Ovary (tissue), 9 donors: ENCODE results near the gene SUCO. TPM values are rescaled to one million over a fixed set of nuclear protein-coding genes. Genes with fewer than 3 reads are reported as not detected.
"Not testable (repeated sequence)": the region's sequence is repeated elsewhere in the genome, so short reads cannot be mapped to it uniquely, and the experiment has no call there.

Experiments
- DNase-seq, 5 donors: peaks; one replicate each; pipeline ENCODE4 v3.0.0-alpha.2; 2019 to 2020
- H3K27ac ChIP-seq, 2 donors: fragments of 200-600 bp; one replicate each; pipeline versions ENCODE4 v1.5.1 to v1.8.0; 2019 to 2022
- H3K27me3 ChIP-seq: fragments of 200-600 bp; one replicate; pipeline ENCODE4 v1.8.0; 2022
- H3K36me3 ChIP-seq: fragments of 200-600 bp; sonication (generic); one replicate; pipeline ENCODE4 v1.5.1; 2019
- H3K4me1 ChIP-seq: one replicate; pipeline ENCODE4 v1.8.1; 2013; ENCODE audit warnings: mild to moderate bottlenecking, moderate library complexity; ENCODE audit not compliant: insufficient read depth
- H3K4me3 ChIP-seq: fragments of 200-600 bp; sonication (generic); one replicate; pipeline ENCODE4 v1.5.1; 2017
- H3K9me3 ChIP-seq, 2 donors: fragments of 200-600 bp in 1 of 2; sonication (generic) in 1 of 2; one replicate each; pipeline versions ENCODE4 v1.5.1 to v1.8.1; 2013 to 2019; ENCODE audit warnings: mild to moderate bottlenecking in 1 of 2, moderate library complexity in 1 of 2
- CTCF ChIP-seq, 3 donors: fragments of 450-650 bp in 2 of 3; fragments of 200-600 bp in 1 of 3; IDR thresholded peaks; one replicate each; pipeline versions ENCODE4 v1.5.1 to v1.8.0; 2016 to 2022; ENCODE audit warnings: antibody characterized with exemption in 3 of 3, mild to moderate bottlenecking in 1 of 3
- EP300 ChIP-seq: sonication (generic); formaldehyde crosslinking; IDR thresholded peaks from one replicate; pipeline ENCODE4 v1.6.1; 2017; ENCODE audit warnings: antibody characterized with exemption
- POLR2A ChIP-seq: fragments of 450-650 bp; IDR thresholded peaks from one replicate; pipeline ENCODE4 v1.6.1; 2017; ENCODE audit warnings: antibody characterized with exemption, mild to moderate bottlenecking, moderate library complexity
- WGBS, 3 donors: extraction: QIAGEN DNeasy Blood & Tissue Kit in 1 of 3; methylation state at CpG; one replicate each; pipeline versions ENCODE4 v1.1.5 to v1.1.7; 2013 to 2017; 5-methylcytosine and 5-hydroxymethylcytosine counted together
- intact Hi-C, 4 donors: fragments of 100-400 bp; cut with DNase I; formaldehyde crosslinking; loops; one replicate each; pipeline versions ENCODE4 v1.11.0 to v1.15.1; 2022 to 2023
- polyA plus RNA-seq, 2 donors: library from polyadenylated mRNA; stranded (reverse); fragments of 200-250 nt in 1 of 2; fragments of 350-450 nt in 1 of 2; fragmentation: Illumina TruSeq in 1 of 2; extraction: RNeasy Lipid Tissue Mini Kit (QIAGEN cat#74804) in 1 of 2; gene quantifications; one replicate each; pipeline ENCODE4 v1.2.3, GENCODE V29; 2013 to 2014
- total RNA-seq, 7 donors: library from RNA; depleted of rRNA in 2 of 7; stranded (reverse); fragments of >200 nt in 2 of 7; fragmentation: NEBNext Ultra II Directional in 3 of 7; extraction: Animal tissue kit (Norgen Biotek cat#: 25700) in 3 of 7; gene quantifications; one replicate each; pipeline versions ENCODE4 v1.1.0 to v1.2.4, GENCODE V29; 2016 to 2023
- donor health status: DM: no; HTN: no; CAD: no; lungs with moderate emphysema.
- donor health status: DM: no; HTN: no; CAD: no.
- donor health status: Bipolar disorder and iron deficiency.
- donor health status: DM: yes; HTN: yes; CAD: no.
- donor health status: DM: no; HTN: no; CAD: no.
- donor health status: DM: yes; HTN: yes; CAD: no.

Gene SUCO
- total and polyA plus RNA-seq, 9 donors, result 14.0 to 68.1 (median 55.5) TPM

GRCh38 chr1:172489847-172490246 lies 43.1 kb upstream of the SUCO start:
- no peak overlapping the region for H3K27ac ChIP-seq
- H3K36me3 ChIP-seq, result no peaks in the 10 kb centered on the region
- H3K4me1 ChIP-seq, result no peaks in the 10 kb centered on the region
- 44 to 53% (median 50%) methylated on average over 3 of the region's 3 CpGs for WGBS, 3 donors
- DNase-seq, result no peak
- H3K4me3 ChIP-seq, result no peak overlapping the region
- intact Hi-C loops, result no loop called here
- TF ChIP-seq EP300 (no peak), CTCF (IDR thresholded peaks at IDR 0.05) (no peak), POLR2A (no peak)
- H3K27me3 ChIP-seq, result no peaks in the 10 kb centered on the region
- no peaks in the 10 kb centered on the region for H3K9me3 ChIP-seq

GRCh38 chr1:172492421-172492820 lies 40.5 kb upstream of the SUCO start:
- DNase-seq, result no peak
- WGBS, 3 donors, result 52 to 73% (median 65%) methylated on average over 1 of the region's 1 CpG
- intact Hi-C loops, result no loop called here
- TF ChIP-seq EP300 (no peak), POLR2A (no peak), CTCF (IDR thresholded peaks at IDR 0.05) (no peak)
- Histone ChIP-seq H3K4me3 (no peak overlapping the region), H3K36me3 (no peaks in the 10 kb centered on the region), H3K9me3 (no peaks in the 10 kb centered on the region), H3K27me3 (no peaks in the 10 kb centered on the region), H3K27ac (no peak overlapping the region), H3K4me1 (no peaks in the 10 kb centered on the region)

- H3K27me3 ChIP-seq, result no peaks in the 10 kb centered on the region
- H3K4me3 ChIP-seq, result no peak overlapping the region
- 94 to 96% (median 96%) methylated on average over 2 of the region's 2 CpGs for WGBS, 3 donors
- H3K36me3 ChIP-seq, result no peaks in the 10 kb centered on the region
- no peak overlapping the region for H3K27ac ChIP-seq
- no peaks in the 10 kb centered on the region for H3K9me3 ChIP-seq
- DNase-seq, result no peak
- intact Hi-C loops, result no loop called here
- H3K4me1 ChIP-seq, result no peaks in the 10 kb centered on the region
- no peak for TF ChIP-seq POLR2A
Measured at GRCh38 chr1:172494166-172494565, 38.8 kb upstream of the SUCO start.

- H3K27me3 ChIP-seq, H3K9me3 ChIP-seq, DNase-seq, H3K36me3 ChIP-seq, H3K4me1 ChIP-seq, H3K4me3 ChIP-seq, H3K27ac ChIP-seq, intact Hi-C loops: not testable (repeated sequence)
- WGBS, 3 donors, result 84 to 90% (median 85%) methylated on average over 5 of the region's 5 CpGs
Measured at GRCh38 chr1:172496127-172496526, 36.8 kb upstream of the SUCO start.

GRCh38 chr1:172496678-172497077 lies 36.3 kb upstream of the SUCO start:
- intact Hi-C loops, result no loop called here
- no peaks in the 10 kb centered on the region for H3K36me3 ChIP-seq
- H3K9me3 ChIP-seq, result no peaks in the 10 kb centered on the region
- TF ChIP-seq POLR2A (no peak), CTCF (IDR thresholded peaks at IDR 0.05) (no peak), EP300 (no peak)
- H3K27ac ChIP-seq, result no peak overlapping the region
- H3K27me3 ChIP-seq, result no peaks in the 10 kb centered on the region
- no peak for DNase-seq
- H3K4me1 ChIP-seq, result no peaks in the 10 kb centered on the region
- H3K4me3 ChIP-seq, result no peak overlapping the region
- WGBS, 3 donors, result 8 to 11% (median 8%) methylated on average over 1 of the region's 1 CpG

- no peaks in the 10 kb centered on the region for H3K27me3 ChIP-seq
- DNase-seq, result peak in 3 of 5 donors; percentile 16 to 46 (median 19)
- TF ChIP-seq CTCF (IDR thresholded peaks at IDR 0.05), result no peak
- no peak for TF ChIP-seq EP300
- TF ChIP-seq POLR2A, result no peak
- intact Hi-C loops, result no loop called here
- WGBS, 3 donors, result 7 to 12% (median 10%) methylated on average over 5 of the region's 5 CpGs
- no peak overlapping the region for H3K4me3 ChIP-seq
- no peak overlapping the region for H3K27ac ChIP-seq
- H3K4me1 ChIP-seq, result no peaks in the 10 kb centered on the region
- H3K36me3 ChIP-seq, result no peaks in the 10 kb centered on the region
- no peaks in the 10 kb centered on the region for H3K9me3 ChIP-seq
Measured at GRCh38 chr1:172497230-172497629, 35.7 kb upstream of the SUCO start.
